Measurements from ENCODE around the gene SOX11. TPM values are rescaled to one million over a fixed set of nuclear protein-coding genes. Genes with fewer than 3 reads are reported as not detected.

Gene SOX11
- total and polyA plus RNA-seq, 2 donors (not counting 1 experiment from before 2014, with no cell fraction given) = 0.01 TPM; not detected in 1

DNA sequence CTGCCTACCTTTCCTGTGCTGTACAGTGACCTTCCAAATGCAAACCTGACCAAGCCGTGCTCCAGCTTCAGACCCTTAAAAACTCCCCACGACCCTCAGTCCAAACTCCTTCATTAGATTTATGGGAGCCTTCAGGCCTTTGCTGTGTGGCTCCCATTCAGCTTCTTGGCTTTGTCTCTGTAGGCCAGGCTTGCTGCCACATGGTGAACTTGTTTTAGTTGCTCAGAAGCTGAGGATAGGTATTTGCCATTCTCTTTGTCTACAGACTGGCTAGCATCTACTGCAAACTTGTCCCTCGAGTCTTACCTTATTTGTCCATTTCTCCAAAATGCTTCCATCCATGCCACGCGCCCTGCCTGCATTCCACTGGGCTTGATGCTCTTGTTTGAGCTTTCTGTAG is 49.1 kb downstream of the SOX11 start:
- Mint-ChIP-seq H3K9me3 (ENCODE audit: insufficient read depth) (no peaks in the 10 kb centered on the region), H3K27me3 (no peaks in the 10 kb centered on the region), H3K4me3 (no peak overlapping the region), H3K27ac (no peak overlapping the region), H3K4me1 (no peaks in the 10 kb centered on the region)
- H3K4me3 ChIP-seq (ENCODE audit: control extremely low read depth in 1 of 5, extremely low read depth in 1 of 5, insufficient read depth in 1 of 5, low read depth in 2 of 5, low read length in 4 of 5) = no peak overlapping the region
- WGBS (ENCODE audit: insufficient coverage) = 94% methylated on average over 3 of the region's 5 CpGs
- no peak overlapping the region for H3K27ac ChIP-seq (ENCODE audit: low read length in 2 of 2)
- no peak overlapping the region for H2AFZ ChIP-seq (ENCODE audit: insufficient read depth, low read depth, low read length, poor library complexity, severe bottlenecking)
- DNase-seq (no peak), ATAC-seq (ENCODE audit: low read depth) (no peak)
- ChIA-PET CTCF (no interaction called here), POLR2A (no interaction called here)
- no peaks in the 10 kb centered on the region for H3K4me1 ChIP-seq (ENCODE audit: control insufficient read depth in 2 of 2, insufficient read depth in 2 of 2, low read length in 2 of 2)
- intact Hi-C loops (cut with micrococcal nuclease) = no loop called here
- no peak overlapping the region for H3K4me2 ChIP-seq (replicated peaks; ENCODE audit: low read depth, low read length, poor library complexity, severe bottlenecking)
- peaks cover 0 to 5% (median 0%) of the 10 kb centered on the region in 3 donors for H3K9me3 ChIP-seq (ENCODE audit: control extremely low read depth in 1 of 3, control insufficient read depth in 2 of 3, insufficient read depth in 1 of 3, low read length in 2 of 3)
- no peaks in the 10 kb centered on the region for H3K36me3 ChIP-seq (replicated peaks in 1 of 2; ENCODE audit: control extremely low read depth in 1 of 2, control insufficient read depth in 1 of 2, extremely low read depth in 1 of 2, insufficient read depth in 2 of 2, low read length in 1 of 2)
- TF ChIP-seq, protein P1, sequence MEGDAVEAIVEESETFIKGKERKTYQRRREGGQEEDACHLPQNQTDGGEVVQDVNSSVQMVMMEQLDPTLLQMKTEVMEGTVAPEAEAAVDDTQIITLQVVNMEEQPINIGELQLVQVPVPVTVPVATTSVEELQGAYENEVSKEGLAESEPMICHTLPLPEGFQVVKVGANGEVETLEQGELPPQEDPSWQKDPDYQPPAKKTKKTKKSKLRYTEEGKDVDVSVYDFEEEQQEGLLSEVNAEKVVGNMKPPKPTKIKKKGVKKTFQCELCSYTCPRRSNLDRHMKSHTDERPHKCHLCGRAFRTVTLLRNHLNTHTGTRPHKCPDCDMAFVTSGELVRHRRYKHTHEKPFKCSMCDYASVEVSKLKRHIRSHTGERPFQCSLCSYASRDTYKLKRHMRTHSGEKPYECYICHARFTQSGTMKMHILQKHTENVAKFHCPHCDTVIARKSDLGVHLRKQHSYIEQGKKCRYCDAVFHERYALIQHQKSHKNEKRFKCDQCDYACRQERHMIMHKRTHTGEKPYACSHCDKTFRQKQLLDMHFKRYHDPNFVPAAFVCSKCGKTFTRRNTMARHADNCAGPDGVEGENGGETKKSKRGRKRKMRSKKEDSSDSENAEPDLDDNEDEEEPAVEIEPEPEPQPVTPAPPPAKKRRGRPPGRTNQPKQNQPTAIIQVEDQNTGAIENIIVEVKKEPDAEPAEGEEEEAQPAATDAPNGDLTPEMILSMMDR (IDR thresholded peaks at IDR 0.05) = no peak
- TF ChIP-seq EZH2 (IDR thresholded peaks at IDR 0.05; ENCODE audit: borderline replicate concordance, insufficient read depth, low read depth, low read length, poor library complexity, severe bottlenecking) = no peak
- no peaks in the 10 kb centered on the region for H3K79me2 ChIP-seq (ENCODE audit: control insufficient read depth, insufficient read depth, low read length)
- no peaks in the 10 kb centered on the region for H4K20me1 ChIP-seq (ENCODE audit: control insufficient read depth, insufficient read depth, low read length, poor library complexity, severe bottlenecking)
- no peak overlapping the region for H3K9ac ChIP-seq (ENCODE audit: low read length)
- no peaks in the 10 kb centered on the region for H3K27me3 ChIP-seq (replicated peaks in 1 of 4; ENCODE audit: control extremely low read depth in 1 of 4, control insufficient read depth in 3 of 4, insufficient read depth in 4 of 4, low read length in 3 of 4)

DNA sequence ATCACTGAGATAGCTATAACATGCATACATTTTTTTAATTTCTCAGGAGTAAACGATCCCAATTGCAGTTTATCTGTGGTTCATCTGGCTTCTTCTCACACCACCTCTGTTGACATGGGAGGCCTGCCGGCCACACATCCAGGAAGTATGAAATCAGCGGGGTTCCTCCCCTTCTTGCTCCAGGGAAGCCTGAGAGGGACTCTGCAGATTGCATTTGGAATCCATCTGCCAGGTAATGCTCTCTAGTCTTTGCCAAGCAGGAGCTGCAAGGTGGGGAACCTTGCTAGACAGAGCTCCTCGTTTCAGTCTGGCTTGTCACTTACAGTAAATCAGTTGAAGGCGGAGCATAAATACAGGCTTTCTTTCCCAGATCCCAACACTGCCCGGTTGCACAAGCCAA is 49.9 kb downstream of the SOX11 start:
- H3K4me1 ChIP-seq (ENCODE audit: control insufficient read depth in 2 of 2, insufficient read depth in 2 of 2, low read length in 2 of 2) = no peaks in the 10 kb centered on the region
- peaks cover 0 to 5% (median 0%) of the 10 kb centered on the region in 3 donors for H3K9me3 ChIP-seq (ENCODE audit: control extremely low read depth in 1 of 3, control insufficient read depth in 2 of 3, insufficient read depth in 1 of 3, low read length in 2 of 3)
- DNase-seq (no peak), ATAC-seq (ENCODE audit: low read depth) (no peak)
- H3K27me3 ChIP-seq (replicated peaks in 1 of 4; ENCODE audit: control extremely low read depth in 1 of 4, control insufficient read depth in 3 of 4, insufficient read depth in 4 of 4, low read length in 3 of 4) = no peaks in the 10 kb centered on the region
- ChIA-PET POLR2A (no interaction called here), CTCF (no interaction called here)
- H3K4me2 ChIP-seq (replicated peaks; ENCODE audit: low read depth, low read length, poor library complexity, severe bottlenecking) = no peak overlapping the region
- Mint-ChIP-seq H3K4me1 (no peaks in the 10 kb centered on the region), H3K27me3 (no peaks in the 10 kb centered on the region), H3K27ac (no peak overlapping the region), H3K9me3 (ENCODE audit: insufficient read depth) (no peaks in the 10 kb centered on the region), H3K4me3 (no peak overlapping the region)
- no peaks in the 10 kb centered on the region for H3K79me2 ChIP-seq (ENCODE audit: control insufficient read depth, insufficient read depth, low read length)
- no peak overlapping the region for H3K9ac ChIP-seq (ENCODE audit: low read length)
- no peaks in the 10 kb centered on the region for H4K20me1 ChIP-seq (ENCODE audit: control insufficient read depth, insufficient read depth, low read length, poor library complexity, severe bottlenecking)
- intact Hi-C loops (cut with micrococcal nuclease) = no loop called here
- H3K27ac ChIP-seq (ENCODE audit: low read length in 2 of 2) = no peak overlapping the region
- 58% methylated on average over 4 of the region's 6 CpGs for WGBS (ENCODE audit: insufficient coverage)
- H2AFZ ChIP-seq (ENCODE audit: insufficient read depth, low read depth, low read length, poor library complexity, severe bottlenecking) = no peak overlapping the region
- TF ChIP-seq, protein P1 (IDR thresholded peaks at IDR 0.05) = no peak
- no peak for TF ChIP-seq EZH2 (IDR thresholded peaks at IDR 0.05; ENCODE audit: borderline replicate concordance, insufficient read depth, low read depth, low read length, poor library complexity, severe bottlenecking)
- no peak overlapping the region for H3K4me3 ChIP-seq (ENCODE audit: control extremely low read depth in 1 of 5, extremely low read depth in 1 of 5, insufficient read depth in 1 of 5, low read depth in 2 of 5, low read length in 4 of 5)
- no peaks in the 10 kb centered on the region for H3K36me3 ChIP-seq (replicated peaks in 1 of 2; ENCODE audit: control extremely low read depth in 1 of 2, control insufficient read depth in 1 of 2, extremely low read depth in 1 of 2, insufficient read depth in 2 of 2, low read length in 1 of 2)
